NCI-H128 (cell line): Measurements from ENCODE around the gene PARP16.
"Not testable (repeated sequence)": the region's sequence is repeated elsewhere in the genome, so short reads cannot be mapped to it uniquely, and the experiment has no call there.

Source experiments
- DNase-seq: peaks from one replicate; lab custom pipeline; 2025; ENCODE audit not compliant: unreplicated experiment; lab: John Stamatoyannopoulos, UW

PARP16 gene

GRCh38 chr15:65245096-65245856 lies 41.4 kb downstream of the PARP16 start:
- DNase-seq: no peak

DNA sequence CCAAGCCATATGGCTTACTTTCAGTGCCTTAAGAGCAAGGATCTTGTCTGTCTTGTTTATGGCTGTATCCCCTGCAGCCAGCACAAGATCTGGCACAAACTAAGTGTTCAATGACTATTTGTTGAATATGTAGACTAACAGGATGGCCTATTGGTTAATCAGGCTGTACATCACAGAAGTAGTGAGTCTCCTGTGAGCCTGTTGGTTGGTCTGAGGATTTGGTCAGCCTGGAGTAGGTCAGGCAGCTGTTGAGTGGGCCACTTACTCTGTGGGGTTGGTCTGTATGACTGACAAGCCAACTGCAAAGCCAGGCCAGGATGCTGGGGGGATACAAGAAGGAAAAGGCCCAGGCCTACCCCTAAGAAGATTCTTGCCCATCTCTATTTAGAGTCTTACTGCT lies 42.0 kb downstream of the PARP16 start:
- DNase-seq: no peak

GRCh38 chr15:65236443-65236842 lies 50.2 kb downstream of the PARP16 start:
- not testable (repeated sequence) for DNase-seq

GRCh38 chr15:65233696-65234095 lies 53.0 kb downstream of the PARP16 start:
- DNase-seq: no peak

GRCh38 chr15:65232520-65232919 lies 54.2 kb downstream of the PARP16 start:
- DNase-seq: no peak

- no peak for DNase-seq
These were observed 55.4 kb downstream of the PARP16 start for GRCh38 chr15:65231306-65231705.

DNA sequence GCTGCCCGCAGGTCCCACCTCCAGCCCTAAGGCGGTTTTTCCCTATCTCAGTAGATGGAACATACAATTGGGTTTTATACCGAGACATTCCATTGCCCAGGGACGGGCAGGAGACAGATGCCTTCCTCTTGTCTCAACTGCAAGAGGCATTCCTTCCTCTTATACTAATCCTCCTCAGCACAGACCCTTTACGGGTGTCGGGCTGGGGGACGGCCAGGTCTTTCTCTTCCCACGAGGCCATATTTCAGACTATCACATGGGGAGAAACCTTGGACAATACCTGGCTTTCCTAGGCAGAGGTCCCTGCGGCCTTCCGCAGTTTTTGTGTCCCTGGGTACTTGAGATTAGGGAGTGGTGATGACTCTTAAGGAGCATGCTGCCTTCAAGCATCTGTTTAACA lies 59.8 kb downstream of the PARP16 start:
- DNase-seq: not testable (repeated sequence)

DNA sequence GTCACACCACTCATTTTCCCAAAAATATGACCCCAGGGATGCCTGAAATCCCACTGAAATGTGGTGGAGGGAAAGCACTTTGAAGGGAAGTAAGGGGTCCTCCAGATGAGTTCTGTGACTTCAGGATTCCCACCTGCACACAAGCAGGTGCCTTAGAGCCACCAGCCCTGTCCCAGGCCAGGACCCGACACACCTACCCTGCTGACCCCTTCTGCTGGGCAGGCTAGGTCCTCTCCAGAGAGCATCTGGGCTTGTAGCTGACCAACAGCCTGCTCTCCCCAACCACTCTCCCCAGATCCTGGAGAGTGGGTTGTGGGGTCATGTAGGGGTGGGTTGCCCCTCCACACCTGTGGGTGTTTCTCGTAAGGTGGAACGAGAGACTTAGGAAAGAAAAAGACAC lies 60.5 kb downstream of the PARP16 start:
- DNase-seq: no peak

GRCh38 chr15:65223996-65224395 lies 62.7 kb downstream of the PARP16 start:
- no peak for DNase-seq

- no peak for DNase-seq
These were observed 63.8 kb downstream of the PARP16 start for GRCh38 chr15:65222891-65223290.

GRCh38 chr15:65221697-65222096 lies 65.0 kb downstream of the PARP16 start:
- DNase-seq: no peak

GRCh38 chr15:65219137-65219536 lies 67.5 kb downstream of the PARP16 start:
- DNase-seq: no peak

- no peak for DNase-seq
These were observed 68.9 kb downstream of the PARP16 start for GRCh38 chr15:65217526-65218482.

DNA sequence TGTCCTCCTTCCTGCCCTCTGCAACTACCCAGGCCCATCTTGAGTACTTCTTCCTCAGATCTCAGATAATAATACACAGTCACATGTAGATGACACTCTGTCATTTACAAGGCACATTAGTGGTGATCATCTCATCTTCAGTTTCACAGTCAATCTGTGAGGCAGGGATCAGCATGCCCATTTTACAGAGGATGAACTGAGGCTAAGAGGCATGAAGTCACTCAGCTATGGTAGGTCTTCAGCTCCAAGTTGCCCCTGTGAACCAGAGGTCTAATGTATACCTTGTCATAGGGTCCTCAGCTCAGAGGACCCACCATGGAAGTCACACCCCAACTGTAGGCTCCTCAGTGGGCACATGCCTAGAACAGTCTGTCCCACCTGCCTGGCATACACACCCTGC lies 71.2 kb downstream of the PARP16 start:
- DNase-seq: no peak

DNA sequence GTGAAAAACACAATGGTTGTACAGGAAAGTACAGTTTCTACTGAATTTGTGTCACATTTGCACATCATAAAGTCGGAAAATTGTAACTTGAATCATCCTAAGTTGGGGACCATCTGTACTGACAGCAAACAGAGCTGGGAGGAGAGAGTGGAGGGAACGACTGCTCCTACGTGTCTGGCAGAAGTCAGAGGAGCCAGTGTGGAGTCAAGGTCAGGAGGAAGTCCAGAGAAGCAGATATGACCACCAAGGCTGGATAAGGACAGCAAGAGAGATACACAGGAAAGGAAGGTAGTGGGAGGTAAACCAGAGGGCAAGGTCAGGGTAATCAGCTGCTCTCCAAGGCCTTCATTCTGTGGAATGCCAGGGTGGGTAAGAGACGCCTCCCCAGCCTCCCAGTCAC lies 72.7 kb downstream of the PARP16 start:
- DNase-seq: no peak

DNA sequence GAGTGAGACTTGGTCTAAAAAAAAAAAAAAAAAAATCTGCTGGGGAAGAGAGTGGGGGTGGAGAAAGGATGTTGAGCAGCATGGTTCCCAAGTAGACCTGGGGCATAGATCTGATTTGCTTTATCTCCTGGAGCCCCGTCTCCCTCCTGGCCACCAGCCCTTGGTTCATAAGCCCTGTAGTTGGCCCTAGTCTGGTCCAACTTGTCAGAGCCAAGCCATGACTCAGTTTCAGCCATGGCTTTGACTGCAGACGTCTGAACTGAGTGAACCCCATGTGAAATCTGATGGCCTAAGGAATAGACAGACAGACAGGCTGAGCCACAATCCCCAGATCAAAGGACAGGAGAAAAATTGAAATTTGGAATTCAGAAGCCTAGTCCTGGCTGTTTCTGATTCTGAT lies 73.4 kb downstream of the PARP16 start:
- no peak for DNase-seq

- DNase-seq: no peak
These were observed 74.6 kb downstream of the PARP16 start for GRCh38 chr15:65212097-65212496.

- DNase-seq: no peak
These were observed 75.2 kb downstream of the PARP16 start for GRCh38 chr15:65211482-65211982.

- no peak for DNase-seq
These were observed 75.8 kb downstream of the PARP16 start, which contains the start of gene CILP for GRCh38 chr15:65210770-65211481. Gene CILP (minus strand): TSS chr15:65211473. CDS start chr15:65209755, 1,718 bp downstream.

GRCh38 chr15:65209701-65210643 lies 76.7 kb downstream of the PARP16 start:
- DNase-seq: no peak
